IPS-15b (cell line): Measurements from ENCODE around the gene NLRP9.

Source experiments
- H3K27me3 ChIP-seq: one replicate; pipeline ENCODE4 v1.6.1; 2013; ENCODE audit warnings: low read length; ENCODE audit not compliant: control insufficient read depth, insufficient read depth
- H3K36me3 ChIP-seq: one replicate; pipeline ENCODE4 v1.6.1; 2013; ENCODE audit warnings: low read length; ENCODE audit not compliant: control insufficient read depth, insufficient read depth
- H3K4me1 ChIP-seq: one replicate; pipeline ENCODE4 v1.6.1; 2013; ENCODE audit warnings: mild to moderate bottlenecking, low read length; ENCODE audit not compliant: control insufficient read depth, insufficient read depth
- H3K4me3 ChIP-seq: one replicate; pipeline ENCODE4 v1.5.1; 2013; ENCODE audit warnings: low read depth, low read length
- H3K9ac ChIP-seq: one replicate; pipeline ENCODE4 v1.6.1; 2013; ENCODE audit warnings: low read depth, mild to moderate bottlenecking, low read length
- H3K9me3 ChIP-seq: one replicate; pipeline ENCODE4 v1.6.1; 2013; ENCODE audit warnings: mild to moderate bottlenecking, low read length; ENCODE audit not compliant: control insufficient read depth, insufficient read depth

The NLRP9 gene

GRCh38 chr19:55691561-55692481 is 46.4 kb downstream of the NLRP9 start:
- Histone ChIP-seq H3K4me3 (no peak overlapping the region), H3K9me3 (no peaks in the 10 kb centered on the region), H3K36me3 (peaks cover 66% of the 10 kb centered on the region), H3K4me1 (no peaks in the 10 kb centered on the region), H3K9ac (no peak overlapping the region), H3K27me3 (no peaks in the 10 kb centered on the region)

DNA sequence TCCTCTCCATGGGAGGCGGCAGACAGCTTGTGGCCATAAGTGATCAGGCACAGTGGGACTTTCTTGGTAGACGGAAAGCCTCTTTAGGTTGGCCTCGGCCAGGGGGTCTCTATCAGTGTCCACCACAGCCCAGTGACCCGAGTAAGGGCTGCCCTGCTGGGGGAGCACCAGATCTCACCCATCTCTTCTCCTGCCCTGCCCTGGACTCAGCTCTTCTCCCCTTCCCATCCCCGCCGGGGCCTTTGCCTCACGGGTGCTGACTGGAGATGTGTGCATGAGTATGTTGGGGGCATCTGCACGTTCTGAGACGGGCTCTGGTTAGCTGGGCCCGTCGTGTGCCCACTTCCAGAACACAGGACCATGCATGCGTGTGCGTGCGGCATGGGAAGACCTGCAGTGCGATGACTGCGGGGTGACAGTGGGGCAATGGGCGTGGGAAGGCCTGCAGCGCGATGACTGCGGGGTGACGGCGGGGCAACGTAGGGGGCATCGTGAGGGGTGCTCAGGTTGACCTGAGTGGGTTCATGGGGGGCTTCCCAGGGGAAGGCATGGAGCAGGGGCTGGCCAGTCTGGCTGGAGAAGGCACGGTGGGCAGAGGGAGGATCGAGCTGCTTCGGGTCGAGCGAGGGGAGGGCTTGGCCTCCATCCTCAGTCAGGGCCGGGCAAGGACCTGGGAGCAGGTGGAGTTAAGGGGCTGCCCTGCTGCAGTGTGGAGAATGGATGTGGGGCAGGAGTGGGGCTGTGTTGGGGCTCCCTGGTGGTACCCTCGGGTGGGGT is 47.2 kb downstream of the NLRP9 start:
- H3K27me3 ChIP-seq, result no peaks in the 10 kb centered on the region
- H3K4me1 ChIP-seq, result no peaks in the 10 kb centered on the region
- H3K9me3 ChIP-seq, result no peaks in the 10 kb centered on the region
- no peak overlapping the region for H3K4me3 ChIP-seq
- H3K9ac ChIP-seq, result no peak overlapping the region
- H3K36me3 ChIP-seq, result peaks cover 65% of the 10 kb centered on the region

GRCh38 chr19:55690109-55690768 is 48.0 kb downstream of the NLRP9 start:
- H3K27me3 ChIP-seq, result no peaks in the 10 kb centered on the region
- H3K9ac ChIP-seq, result no peak overlapping the region
- H3K4me1 ChIP-seq, result no peaks in the 10 kb centered on the region
- H3K9me3 ChIP-seq, result no peaks in the 10 kb centered on the region
- H3K4me3 ChIP-seq, result no peak overlapping the region
- peaks cover 65% of the 10 kb centered on the region for H3K36me3 ChIP-seq

DNA sequence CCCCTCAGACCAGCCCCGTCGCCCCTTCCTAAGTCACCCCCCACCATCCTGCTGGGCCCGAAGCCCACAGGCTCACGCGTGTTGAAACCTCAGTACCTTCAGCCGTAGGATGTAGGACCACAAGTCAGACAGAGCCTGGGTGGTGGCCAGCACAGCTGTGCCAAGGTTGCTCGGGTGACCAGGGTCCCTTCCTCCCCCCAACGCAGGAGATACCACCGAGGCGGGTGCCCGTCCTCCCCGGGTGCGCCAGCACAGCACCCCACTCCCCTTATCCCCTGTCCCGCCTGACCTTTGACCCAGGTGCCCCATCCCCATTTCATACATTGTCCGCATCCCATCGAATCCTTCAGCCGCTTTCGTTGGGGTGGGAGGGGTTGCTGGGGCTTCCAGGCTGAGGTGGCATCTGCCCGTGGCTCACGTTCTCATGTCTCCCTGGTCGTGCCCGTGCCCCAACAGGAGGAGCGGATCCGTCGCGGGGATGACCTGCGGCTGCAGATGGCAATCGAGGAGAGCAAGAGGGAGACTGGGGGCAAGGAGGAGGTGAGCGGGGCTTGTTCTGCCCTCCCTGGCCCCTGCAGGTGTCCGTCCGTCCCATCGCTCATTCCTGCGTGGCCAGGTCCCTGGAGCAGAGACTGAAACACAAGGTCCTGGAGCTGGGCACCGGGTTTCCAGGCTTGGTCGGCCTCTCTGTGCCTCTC is 48.6 kb downstream of the NLRP9 start:
- H3K9me3 ChIP-seq, result no peaks in the 10 kb centered on the region
- H3K36me3 ChIP-seq, result peaks cover 64% of the 10 kb centered on the region
- H3K9ac ChIP-seq, result no peak overlapping the region
- H3K4me3 ChIP-seq, result no peak overlapping the region
- no peaks in the 10 kb centered on the region for H3K27me3 ChIP-seq
- no peaks in the 10 kb centered on the region for H3K4me1 ChIP-seq

GRCh38 chr19:55688422-55689218 is 49.6 kb downstream of the NLRP9 start:
- no peaks in the 10 kb centered on the region for H3K27me3 ChIP-seq
- no peak overlapping the region for H3K4me3 ChIP-seq
- no peak overlapping the region for H3K9ac ChIP-seq
- H3K36me3 ChIP-seq, result peaks cover 55% of the 10 kb centered on the region
- no peaks in the 10 kb centered on the region for H3K4me1 ChIP-seq
- no peaks in the 10 kb centered on the region for H3K9me3 ChIP-seq

- H3K27me3 ChIP-seq, result no peaks in the 10 kb centered on the region
- no peaks in the 10 kb centered on the region for H3K9me3 ChIP-seq
- H3K9ac ChIP-seq, result no peak overlapping the region
- H3K4me3 ChIP-seq, result no peak overlapping the region
- peaks cover 46% of the 10 kb centered on the region for H3K36me3 ChIP-seq
- H3K4me1 ChIP-seq, result no peaks in the 10 kb centered on the region
Measured at GRCh38 chr19:55687281-55688201, 50.7 kb downstream of the NLRP9 start.

- Histone ChIP-seq H3K4me3 (no peak overlapping the region), H3K36me3 (peaks cover 44% of the 10 kb centered on the region)
Measured at GRCh38 chr19:55686311-55687050, 51.7 kb downstream of the NLRP9 start.

DNA sequence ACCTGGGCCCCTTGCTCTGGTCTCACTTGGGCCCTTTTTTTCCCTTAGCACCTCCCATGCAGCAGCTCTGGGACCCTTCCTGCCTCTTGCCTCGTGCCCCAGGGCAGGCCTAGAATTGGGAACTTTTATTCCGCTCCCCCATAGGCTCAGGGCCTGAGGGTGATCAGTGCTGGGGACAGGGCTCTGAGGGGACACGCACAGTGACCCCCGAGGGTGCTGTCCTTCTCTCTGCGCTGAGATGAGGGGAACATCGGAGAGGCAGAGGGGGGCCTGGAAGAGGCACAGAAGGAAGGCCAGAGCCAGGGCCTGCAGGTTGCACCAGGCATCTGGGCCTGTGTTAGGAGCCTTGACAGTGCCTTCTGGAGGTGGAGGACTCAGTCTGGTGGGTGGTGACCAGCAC is 52.4 kb downstream of the NLRP9 start:
- Histone ChIP-seq H3K9ac (no peak overlapping the region), H3K36me3 (peaks cover 44% of the 10 kb centered on the region), H3K4me1 (no peaks in the 10 kb centered on the region), H3K4me3 (no peak overlapping the region), H3K27me3 (no peaks in the 10 kb centered on the region), H3K9me3 (no peaks in the 10 kb centered on the region)

More at GRCh38 chr19:55686311-55687050, 51.7 kb downstream of the NLRP9 start:
- no peaks in the 10 kb centered on the region for H3K9me3 ChIP-seq
- H3K27me3 ChIP-seq, result no peaks in the 10 kb centered on the region
- H3K9ac ChIP-seq, result no peak overlapping the region
- no peaks in the 10 kb centered on the region for H3K4me1 ChIP-seq

DNA sequence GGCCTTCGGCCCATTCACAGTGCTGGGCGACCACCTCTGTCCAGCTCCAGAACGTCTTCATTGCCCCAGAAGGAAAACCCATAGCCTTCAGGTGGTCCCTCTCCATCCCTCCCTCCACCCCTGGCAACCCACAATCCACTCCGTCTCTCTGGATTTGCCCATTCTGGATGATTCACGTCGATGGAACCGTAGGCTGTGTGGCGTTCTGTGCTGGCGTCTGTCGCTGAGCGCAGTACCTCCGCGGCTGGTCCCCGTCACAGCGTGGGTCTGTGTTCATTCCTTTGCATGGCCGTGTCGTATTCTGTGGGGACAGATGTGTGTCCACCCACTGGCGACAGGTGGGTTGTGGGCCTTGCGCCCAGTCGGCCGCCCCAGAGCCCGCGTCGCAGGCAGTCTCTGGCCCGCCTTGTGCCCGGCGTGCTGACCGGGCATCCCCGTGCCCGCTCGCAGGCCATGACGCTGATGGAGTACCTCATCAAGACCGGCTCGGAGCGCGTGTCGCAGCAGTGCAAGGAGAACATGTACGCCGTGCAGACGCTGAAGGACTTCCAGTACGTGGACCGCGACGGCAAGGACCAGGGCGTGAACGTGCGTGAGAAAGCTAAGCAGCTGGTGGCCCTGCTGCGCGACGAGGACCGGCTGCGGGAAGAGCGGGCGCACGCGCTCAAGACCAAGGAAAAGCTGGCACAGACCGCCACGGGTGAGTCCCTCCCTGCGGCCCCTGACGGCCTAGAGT is 53.1 kb downstream of the NLRP9 start:
- H3K4me1 ChIP-seq, result no peaks in the 10 kb centered on the region
- no peak overlapping the region for H3K4me3 ChIP-seq
- peaks cover 44% of the 10 kb centered on the region for H3K36me3 ChIP-seq
- H3K9ac ChIP-seq, result no peak overlapping the region
- H3K27me3 ChIP-seq, result no peaks in the 10 kb centered on the region
- no peaks in the 10 kb centered on the region for H3K9me3 ChIP-seq
